Endothelial cell of umbilical vein (primary cell): ENCODE data around the gene IP6K3. TPM values are rescaled to one million over a fixed set of nuclear protein-coding genes. Genes with fewer than 3 reads are reported as not detected.

Source experiments
- BruUV-seq: library from RNA; stranded (reverse); fragments of 400-500 nt; replicated peaks from 2 replicates; lab custom pipeline; 2021; lab: Mats Ljungman, UMichigan
- CTCF ChIA-PET: fragments of 300-600, 350-600 bp; sonication (Branson Sonifier 250); formaldehyde crosslinking; loops from one replicate; lab custom pipeline; 2021; ENCODE audit warnings: antibody characterized with exemption, inconsistent platforms; lab: Charles Lee
- POLR2A ChIA-PET: fragments of 300-600, 350-600 bp; sonication (Branson Sonifier 250); formaldehyde crosslinking; loops from one replicate; lab custom pipeline; 2021; ENCODE audit warnings: antibody characterized with exemption, inconsistent platforms; lab: Charles Lee
- DNase-seq: peaks from one replicate; pipeline ENCODE4 v3.0.0-alpha.2; 2011; ENCODE audit warnings: low read depth, low spot score
- FAIRE-seq: peaks from 2 replicates; lab custom pipeline; 2011; peaks lifted over from hg19 to GRCh38; lab: Jason Lieb, UNC
- H2AFZ ChIP-seq: 2 replicates; pipeline ENCODE4 v1.6.0; 2012; ENCODE audit warnings: low read depth, low read length, control low read depth, inconsistent platforms
- H3K27ac ChIP-seq: 2 replicates; pipeline ENCODE4 v1.5.1; 2011; ENCODE audit warnings: low read depth, mild to moderate bottlenecking, control low read depth, low read length, moderate library complexity; ENCODE audit not compliant: insufficient read depth
- H3K27me3 ChIP-seq, 2 experiments: 2 replicates each; pipeline versions ENCODE4 v1.6.0 to v1.6.1; 2011; ENCODE audit warnings: low read length in 2 of 2, mixed read lengths in 1 of 2; ENCODE audit not compliant: control insufficient read depth in 2 of 2, insufficient read depth in 2 of 2
- H3K36me3 ChIP-seq, 2 experiments: 2 replicates in 1 of 2; 3 replicates in 1 of 2; pipeline ENCODE4 v1.5.1; 2011; ENCODE audit warnings: low read length in 2 of 2, mild to moderate bottlenecking in 1 of 2, moderate library complexity in 1 of 2; ENCODE audit not compliant: control insufficient read depth in 2 of 2, insufficient read depth in 2 of 2; ENCODE audit errors: extremely low read depth in 1 of 2
- H3K4me1 ChIP-seq: 3 replicates; pipeline ENCODE4 v1.5.1; 2011; ENCODE audit warnings: mild to moderate bottlenecking, low read length; ENCODE audit not compliant: control insufficient read depth, insufficient read depth; ENCODE audit errors: extremely low read depth
- H3K4me2 ChIP-seq: 2 replicates; pipeline ENCODE4 v1.6.1; 2011; ENCODE audit warnings: low read length, control low read depth, mixed read lengths; ENCODE audit not compliant: insufficient read depth
- H3K4me3 ChIP-seq, 3 experiments: fragments of 200-600 bp in 1 of 3; sonication (generic), shearing (Covaris generic) in 1 of 3; replicated peaks in 1 of 3; 2 replicates each; pipeline ENCODE4 v1.5.1; 2011 to 2016; ENCODE audit warnings: control low read depth in 3 of 3, low read length in 3 of 3, mild to moderate bottlenecking in 2 of 3, inconsistent platforms in 1 of 3, low read depth in 1 of 3, moderate library complexity in 1 of 3; ENCODE audit not compliant: insufficient read depth in 1 of 3
- H3K79me2 ChIP-seq: 2 replicates; pipeline ENCODE4 v1.6.0; 2012; ENCODE audit warnings: low read length, inconsistent platforms; ENCODE audit not compliant: control insufficient read depth, insufficient read depth
- H3K9ac ChIP-seq: replicated peaks from 2 replicates; pipeline ENCODE3; 2011; ENCODE audit warnings: low read length, control low read depth; ENCODE audit not compliant: insufficient read depth; ENCODE audit errors: extremely low read depth
- H3K9me1 ChIP-seq: replicated peaks from 3 replicates; pipeline ENCODE4 v1.6.0; 2011; ENCODE audit warnings: mild to moderate bottlenecking, low read length; ENCODE audit not compliant: control insufficient read depth, insufficient read depth; ENCODE audit errors: extremely low read depth
- H3K9me3 ChIP-seq: replicated peaks from 2 replicates; pipeline ENCODE4 v1.5.1; 2012; ENCODE audit warnings: low read length, inconsistent platforms; ENCODE audit not compliant: control insufficient read depth, insufficient read depth
- H4K20me1 ChIP-seq: replicated peaks from 2 replicates; pipeline ENCODE3; 2011; ENCODE audit warnings: mild to moderate bottlenecking, low read length; ENCODE audit not compliant: control insufficient read depth, insufficient read depth; ENCODE audit errors: extremely low read depth
- CTCF ChIP-seq, 2 donors: IDR thresholded peaks; 1 replicate in 1 of 2; 2 replicates in 1 of 2; pipeline ENCODE4 v1.5.1; 2011; ENCODE audit warnings: low read length in 2 of 2, mild to moderate bottlenecking in 2 of 2, moderate library complexity in 2 of 2, control low read depth in 1 of 2, inconsistent platforms in 1 of 2, low read depth in 1 of 2; ENCODE audit not compliant: insufficient read depth in 1 of 2; ENCODE audit errors: extremely low read depth in 1 of 2
- EZH2 ChIP-seq: IDR thresholded peaks from 2 replicates; pipeline ENCODE4 v1.6.1; 2012; ENCODE audit warnings: borderline replicate concordance, low read depth, mild to moderate bottlenecking, moderate library complexity, low read length, inconsistent platforms; ENCODE audit not compliant: severe bottlenecking
- FOS ChIP-seq: IDR thresholded peaks from 2 replicates; pipeline ENCODE4 v1.6.1; 2011; ENCODE audit warnings: mild to moderate bottlenecking, low read length, moderate library complexity, borderline replicate concordance; ENCODE audit not compliant: insufficient read depth
- GATA2 ChIP-seq: IDR thresholded peaks from 2 replicates; pipeline ENCODE4 v1.7.0; 2011; ENCODE audit warnings: low read depth, mild to moderate bottlenecking, moderate library complexity, mixed read lengths, low read length; ENCODE audit not compliant: insufficient read length, insufficient read depth
- JUN ChIP-seq: IDR thresholded peaks from 2 replicates; pipeline ENCODE4 v1.6.1; 2011; ENCODE audit warnings: borderline replicate concordance, low read depth; ENCODE audit not compliant: insufficient read length, insufficient read depth
- MAX ChIP-seq: IDR thresholded peaks from 2 replicates; pipeline ENCODE4 v1.6.1; 2011; ENCODE audit not compliant: insufficient read depth, insufficient read length
- MYC ChIP-seq: IDR thresholded peaks from one replicate; pipeline ENCODE4 v1.6.1; 2011; ENCODE audit warnings: mild to moderate bottlenecking, low read depth, low read length
- POLR2A ChIP-seq: IDR thresholded peaks from 2 replicates; pipeline ENCODE4 v1.6.1; 2012; ENCODE audit warnings: low read depth, mild to moderate bottlenecking, control low read depth, low read length
- POLR2AphosphoS5 ChIP-seq: IDR thresholded peaks from 2 replicates; pipeline ENCODE4 v1.6.1; 2012; ENCODE audit warnings: low read depth, mild to moderate bottlenecking, control low read depth, low read length, moderate library complexity; ENCODE audit not compliant: insufficient read depth
- dilution Hi-C: fragments of 300-500 bp; cut with MboI; formaldehyde crosslinking; loops from one replicate; pipeline ENCODE4 v1.15.0; 2019; ENCODE audit warnings: low sequenced_read_pairs; ENCODE audit not compliant: extremely low pct_ligation_motif_present
- intact Hi-C: fragments of 100-400 bp; cut with micrococcal nuclease; formaldehyde crosslinking; loops from one replicate; pipeline ENCODE4 v1.10.0; 2022
- polyA plus RNA-seq, 4 experiments: library from polyadenylated mRNA; depleted of rRNA in 3 of 4; stranded (reverse) in 3 of 4; unstranded in 1 of 4; fragments of >200 nt; gene quantifications; 2 replicates each; pipeline versions ENCODE4 v1.2.1 to v1.2.3, GENCODE V29; 2011 to 2012; ENCODE audit warnings: missing spikeins in 1 of 4
- total RNA-seq: library from RNA; stranded (reverse); gene quantifications from 2 replicates; pipeline ENCODE4 v1.2.3, GENCODE V29; 2021

The IP6K3 gene
- total and polyA plus RNA-seq, 2 donors (not counting 3 experiments of a cell fraction or from before 2014, with no cell fraction given): not detected

- Histone ChIP-seq H2AFZ (no peak overlapping the region), H3K9me1 (no peaks in the 10 kb centered on the region), H3K4me2 (no peak overlapping the region), H3K27ac (no peak overlapping the region), H3K36me3 (peaks cover 4 to 52% of the 10 kb centered on the region in 2 experiments), H3K4me3 (no peak overlapping the region), H3K9me3 (no peaks in the 10 kb centered on the region), H3K4me1 (peaks cover 4% of the 10 kb centered on the region), H3K9ac (no peak overlapping the region), H3K79me2 (no peaks in the 10 kb centered on the region), H4K20me1 (no peaks in the 10 kb centered on the region), H3K27me3 (no peaks in the 10 kb centered on the region)
- POLR2A ChIA-PET: no interaction called here
- intact Hi-C loops: no loop called here
- no peak for DNase-seq
- BruUV-seq: no TSS peak
- dilution Hi-C loops: no loop called here
- CTCF ChIA-PET: interaction anchor here (1.1 to 3.5 kb wide), 4 partner anchors 15 to 92 kb away, joined by 3 to 10 read pairs (median 7); no protein-coding TSS in a partner anchor
- FAIRE-seq: no peak
- TF ChIP-seq EZH2: no peak
- TF ChIP-seq POLR2AphosphoS5: no peak
- TF ChIP-seq MYC: no peak
- TF ChIP-seq GATA2: no peak
- no peak for TF ChIP-seq POLR2A
- TF ChIP-seq FOS: no peak
- no peak for TF ChIP-seq JUN
- no peak for TF ChIP-seq MAX
- no peak for TF ChIP-seq CTCF (IDR thresholded peaks at IDR 0.05; ENCODE audit: extremely low read depth in 1 of 2, insufficient read depth in 1 of 2, low read depth in 1 of 2, low read length in 2 of 2)
Observed at GRCh38 chr6:33682341-33682740, 64.4 kb downstream of the IP6K3 start.
